Measurements from ENCODE around the gene PLXNA4. TPM values are rescaled to one million over a fixed set of nuclear protein-coding genes. Genes with fewer than 3 reads are reported as not detected.

PLXNA4 gene
- total RNA-seq, 1 donor from 2014 or later, result 0.21 TPM

DNA sequence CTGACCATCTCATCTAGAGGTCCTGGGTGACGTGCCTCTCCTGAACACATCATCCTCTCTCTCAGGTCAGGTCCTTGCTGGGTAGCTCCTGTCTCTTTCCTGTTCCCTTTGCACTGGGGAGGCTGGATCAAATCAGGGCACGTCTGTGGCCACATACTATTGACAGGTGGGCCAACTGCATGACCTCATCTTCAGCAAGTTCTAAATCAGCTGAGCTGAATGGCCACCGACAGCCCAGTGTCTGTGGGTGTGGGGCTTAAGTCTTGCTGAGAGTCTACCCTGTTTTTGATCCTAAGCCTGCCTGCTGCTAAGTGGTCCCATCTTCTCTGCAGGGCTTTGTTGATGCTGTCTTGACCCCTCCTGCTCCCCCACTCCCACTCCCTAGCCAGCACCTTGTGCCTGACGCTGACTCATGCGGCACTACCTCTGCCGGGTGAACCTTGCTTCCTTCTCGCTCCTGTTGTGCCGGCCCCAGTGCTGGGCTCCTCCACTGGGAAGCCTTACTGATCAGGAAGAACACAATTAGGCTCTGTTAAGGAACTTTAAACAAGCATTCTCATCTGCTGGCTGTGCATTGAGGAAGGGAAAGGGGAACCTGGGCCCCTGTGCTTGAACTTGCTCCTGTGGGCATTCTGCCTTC lies 440.4 kb downstream of the PLXNA4 start:
- DNase-seq (ENCODE audit: low spot score), result no peak
- Mint-ChIP-seq H3K4me1 (ENCODE audit: low read depth) (no peaks in the 10 kb centered on the region), H3K27ac (no peak overlapping the region), H3K9me3 (no peaks in the 10 kb centered on the region), H3K27me3 (ENCODE audit: low read depth) (no peaks in the 10 kb centered on the region), H3K36me3 (ENCODE audit: low read depth) (no peaks in the 10 kb centered on the region), H3K4me3 (ENCODE audit: low read depth) (no peak overlapping the region)
- intact Hi-C loops (cut with micrococcal nuclease), result no loop called here

GRCh38 chr7:132134814-132135445 lies 441.3 kb downstream of the PLXNA4 start:
- no peak overlapping the region for H3K4me3 Mint-ChIP-seq (ENCODE audit: low read depth)
- peaks cover 2% of the 10 kb centered on the region for H3K4me1 Mint-ChIP-seq (ENCODE audit: low read depth)
- intact Hi-C loops (cut with micrococcal nuclease), result no loop called here
- H3K9me3 Mint-ChIP-seq, result no peaks in the 10 kb centered on the region
- no peak for DNase-seq (ENCODE audit: low spot score)
- no peak overlapping the region for H3K27ac Mint-ChIP-seq
- no peaks in the 10 kb centered on the region for H3K36me3 Mint-ChIP-seq (ENCODE audit: low read depth)
- H3K27me3 Mint-ChIP-seq (ENCODE audit: low read depth), result no peaks in the 10 kb centered on the region

GRCh38 chr7:132133501-132133900 lies 442.8 kb downstream of the PLXNA4 start:
- H3K4me3 Mint-ChIP-seq (ENCODE audit: low read depth), result no peak overlapping the region
- no peaks in the 10 kb centered on the region for H3K9me3 Mint-ChIP-seq
- no peak overlapping the region for H3K27ac Mint-ChIP-seq
- intact Hi-C loops (cut with micrococcal nuclease), result no loop called here
- H3K27me3 Mint-ChIP-seq (ENCODE audit: low read depth), result no peaks in the 10 kb centered on the region
- no peak for DNase-seq (ENCODE audit: low spot score)
- H3K4me1 Mint-ChIP-seq (ENCODE audit: low read depth), result peaks cover 2% of the 10 kb centered on the region
- H3K36me3 Mint-ChIP-seq (ENCODE audit: low read depth), result no peaks in the 10 kb centered on the region

DNA sequence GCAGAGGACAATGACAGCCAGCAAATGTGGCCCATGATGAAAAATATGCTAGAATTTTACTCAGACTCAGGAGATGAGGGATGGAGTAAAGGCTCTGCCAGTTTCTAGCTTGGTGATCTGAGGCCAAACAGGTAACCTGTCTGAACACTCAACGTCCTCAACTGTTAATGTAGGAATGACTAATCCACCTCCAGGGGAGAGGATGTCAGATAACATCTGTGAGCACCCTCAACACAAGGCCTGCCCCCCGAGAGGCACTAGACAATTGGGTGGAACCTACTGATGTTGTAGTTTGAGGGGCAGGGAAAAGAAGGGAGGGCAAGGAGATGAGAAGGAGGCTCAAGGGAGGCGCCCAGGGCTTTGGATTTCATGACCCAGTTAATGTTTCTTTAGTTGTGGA lies 445.1 kb downstream of the PLXNA4 start:
- H3K27me3 Mint-ChIP-seq (ENCODE audit: low read depth), result no peaks in the 10 kb centered on the region
- no peaks in the 10 kb centered on the region for H3K9me3 Mint-ChIP-seq
- H3K4me3 Mint-ChIP-seq (ENCODE audit: low read depth), result no peak overlapping the region
- intact Hi-C loops (cut with micrococcal nuclease), result no loop called here
- no peaks in the 10 kb centered on the region for H3K36me3 Mint-ChIP-seq (ENCODE audit: low read depth)
- peaks cover 2% of the 10 kb centered on the region for H3K4me1 Mint-ChIP-seq (ENCODE audit: low read depth)
- no peak for DNase-seq (ENCODE audit: low spot score)
- no peak overlapping the region for H3K27ac Mint-ChIP-seq

GRCh38 chr7:132130497-132130896 lies 445.8 kb downstream of the PLXNA4 start:
- intact Hi-C loops (cut with micrococcal nuclease), result no loop called here
- Mint-ChIP-seq H3K4me1 (ENCODE audit: low read depth) (peaks cover 2% of the 10 kb centered on the region), H3K4me3 (ENCODE audit: low read depth) (no peak overlapping the region), H3K9me3 (no peaks in the 10 kb centered on the region), H3K27me3 (ENCODE audit: low read depth) (no peaks in the 10 kb centered on the region), H3K27ac (no peak overlapping the region), H3K36me3 (ENCODE audit: low read depth) (no peaks in the 10 kb centered on the region)
- DNase-seq (ENCODE audit: low spot score), result no peak

GRCh38 chr7:132125872-132126595 lies 450.2 kb downstream of the PLXNA4 start:
- H3K27ac Mint-ChIP-seq, result no peak overlapping the region
- H3K4me3 Mint-ChIP-seq (ENCODE audit: low read depth), result no peak overlapping the region
- intact Hi-C loops (cut with micrococcal nuclease), result no loop called here
- no peaks in the 10 kb centered on the region for H3K27me3 Mint-ChIP-seq (ENCODE audit: low read depth)
- no peaks in the 10 kb centered on the region for H3K9me3 Mint-ChIP-seq
- DNase-seq (ENCODE audit: low spot score), result no peak
- H3K4me1 Mint-ChIP-seq (ENCODE audit: low read depth), result peaks cover 2% of the 10 kb centered on the region
- no peaks in the 10 kb centered on the region for H3K36me3 Mint-ChIP-seq (ENCODE audit: low read depth)

DNA sequence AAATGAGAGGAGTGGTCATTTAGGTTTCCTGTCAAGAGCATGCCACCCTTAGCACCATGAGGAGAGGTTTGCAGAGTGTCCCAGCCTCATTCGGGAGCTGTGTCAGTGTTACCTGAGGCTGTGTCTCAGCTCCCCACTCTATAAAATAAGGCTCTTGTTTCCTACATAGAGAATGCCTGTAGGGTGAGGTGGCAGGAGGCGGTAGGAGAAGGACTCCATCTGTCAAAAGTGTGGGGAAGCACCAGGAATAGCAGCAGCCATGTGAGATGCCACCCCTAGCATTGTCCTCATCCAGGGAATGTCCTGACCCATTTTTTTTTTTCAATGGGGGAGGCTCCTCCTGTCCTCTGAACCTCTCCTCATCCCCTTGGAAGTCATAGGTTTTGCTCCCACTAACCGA lies 451.2 kb downstream of the PLXNA4 start:
- Mint-ChIP-seq H3K4me3 (ENCODE audit: low read depth) (no peak overlapping the region), H3K27me3 (ENCODE audit: low read depth) (peaks cover under 1% of the 10 kb centered on the region), H3K36me3 (ENCODE audit: low read depth) (no peaks in the 10 kb centered on the region), H3K27ac (no peak overlapping the region), H3K9me3 (no peaks in the 10 kb centered on the region), H3K4me1 (ENCODE audit: low read depth) (no peaks in the 10 kb centered on the region)
- DNase-seq (ENCODE audit: low spot score), result no peak
- intact Hi-C loops (cut with micrococcal nuclease), result no loop called here

- H3K9me3 Mint-ChIP-seq, result no peaks in the 10 kb centered on the region
- H3K4me3 Mint-ChIP-seq (ENCODE audit: low read depth), result no peak overlapping the region
- no peak overlapping the region for H3K27ac Mint-ChIP-seq
- no peaks in the 10 kb centered on the region for H3K4me1 Mint-ChIP-seq (ENCODE audit: low read depth)
- intact Hi-C loops (cut with micrococcal nuclease), result no loop called here
- H3K36me3 Mint-ChIP-seq (ENCODE audit: low read depth), result no peaks in the 10 kb centered on the region
- no peak for DNase-seq (ENCODE audit: low spot score)
- peaks cover 3% of the 10 kb centered on the region for H3K27me3 Mint-ChIP-seq (ENCODE audit: low read depth)
Measured at GRCh38 chr7:132124575-132124974, 451.7 kb downstream of the PLXNA4 start.

DNA sequence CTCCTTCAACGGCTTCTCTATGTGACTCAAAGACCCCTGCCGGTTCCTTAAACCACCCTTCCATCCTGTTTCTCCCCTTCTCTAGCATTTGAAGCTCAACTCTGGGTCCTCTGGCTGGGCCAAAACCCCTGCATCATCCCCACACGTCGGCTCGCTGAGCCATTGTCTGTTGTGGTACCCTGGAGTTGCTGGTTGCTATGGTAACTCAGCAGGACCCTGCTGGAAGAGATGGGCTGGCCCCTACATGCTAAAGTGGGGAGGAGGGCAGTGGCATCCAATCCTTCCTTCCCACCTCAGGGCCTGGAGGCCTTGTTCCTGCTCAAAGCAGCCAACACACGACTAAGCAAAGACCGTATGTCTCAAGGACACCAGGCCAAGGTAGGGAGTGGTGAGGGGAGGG lies 452.5 kb downstream of the PLXNA4 start:
- Mint-ChIP-seq H3K36me3 (ENCODE audit: low read depth) (no peaks in the 10 kb centered on the region), H3K4me3 (ENCODE audit: low read depth) (no peak overlapping the region), H3K27me3 (ENCODE audit: low read depth) (peaks cover 3% of the 10 kb centered on the region), H3K4me1 (ENCODE audit: low read depth) (no peaks in the 10 kb centered on the region), H3K27ac (no peak overlapping the region), H3K9me3 (no peaks in the 10 kb centered on the region)
- DNase-seq (ENCODE audit: low spot score), result no peak
- intact Hi-C loops (cut with micrococcal nuclease), result no loop called here

GRCh38 chr7:132122901-132123300 lies 453.4 kb downstream of the PLXNA4 start:
- Mint-ChIP-seq H3K4me3 (ENCODE audit: low read depth) (no peak overlapping the region), H3K36me3 (ENCODE audit: low read depth) (no peaks in the 10 kb centered on the region), H3K4me1 (ENCODE audit: low read depth) (no peaks in the 10 kb centered on the region), H3K27me3 (ENCODE audit: low read depth) (peaks cover 3% of the 10 kb centered on the region), H3K9me3 (no peaks in the 10 kb centered on the region), H3K27ac (no peak overlapping the region)
- intact Hi-C loops (cut with micrococcal nuclease), result no loop called here
- no peak for DNase-seq (ENCODE audit: low spot score)

GRCh38 chr7:132121987-132122386 lies 454.3 kb downstream of the PLXNA4 start:
- DNase-seq (ENCODE audit: low spot score), result no peak
- no peaks in the 10 kb centered on the region for H3K4me1 Mint-ChIP-seq (ENCODE audit: low read depth)
- H3K9me3 Mint-ChIP-seq, result no peaks in the 10 kb centered on the region
- H3K4me3 Mint-ChIP-seq (ENCODE audit: low read depth), result no peak overlapping the region
- H3K36me3 Mint-ChIP-seq (ENCODE audit: low read depth), result no peaks in the 10 kb centered on the region
- peaks cover 3% of the 10 kb centered on the region for H3K27me3 Mint-ChIP-seq (ENCODE audit: low read depth)
- intact Hi-C loops (cut with micrococcal nuclease), result no loop called here
- no peak overlapping the region for H3K27ac Mint-ChIP-seq

- Mint-ChIP-seq H3K4me1 (ENCODE audit: low read depth) (no peaks in the 10 kb centered on the region), H3K36me3 (ENCODE audit: low read depth) (no peaks in the 10 kb centered on the region), H3K27me3 (ENCODE audit: low read depth) (peaks cover 3% of the 10 kb centered on the region), H3K9me3 (no peaks in the 10 kb centered on the region), H3K27ac (no peak overlapping the region), H3K4me3 (ENCODE audit: low read depth) (no peak overlapping the region)
- intact Hi-C loops (cut with micrococcal nuclease), result no loop called here
- DNase-seq (ENCODE audit: low spot score), result no peak
Measured at GRCh38 chr7:132118641-132119040, 457.6 kb downstream of the PLXNA4 start.

GRCh38 chr7:132117636-132118035 lies 458.6 kb downstream of the PLXNA4 start:
- Mint-ChIP-seq H3K27ac (no peak overlapping the region), H3K36me3 (ENCODE audit: low read depth) (no peaks in the 10 kb centered on the region), H3K4me3 (ENCODE audit: low read depth) (no peak overlapping the region), H3K4me1 (ENCODE audit: low read depth) (no peaks in the 10 kb centered on the region), H3K27me3 (ENCODE audit: low read depth) (peaks cover 3% of the 10 kb centered on the region), H3K9me3 (no peaks in the 10 kb centered on the region)
- intact Hi-C loops (cut with micrococcal nuclease), result no loop called here
- DNase-seq (ENCODE audit: low spot score), result no peak

Measured in activated T-helper 2 cell treated with anti-CD3 and anti-CD28 coated beads, Interferon-gamma antibody, Interleukin-2, Interleukin-4, amounts not matched to agents 10 μg/mL and 5 μg/mL and 100 μg/mL, durations not matched to agents 14 hours and 24 hours and 36 hours (primary cell).